T-cell (primary cell): ENCODE results near the gene USB1. TPM values are rescaled to one million over a fixed set of nuclear protein-coding genes. Genes with fewer than 3 reads are reported as not detected.
"Not testable (repeated sequence)": the region's sequence is repeated elsewhere in the genome, so short reads cannot be mapped to it uniquely, and the experiment has no call there.

Experiments
- ATAC-seq, 4 experiments: fragments of 200-7000 bp in 3 of 4; fragments of 150-1000 bp in 1 of 4; cut with Tn5 transposase; replicated peaks in 1 of 4; 1 replicate in 3 of 4; 2 replicates in 1 of 4; pipeline ENCODE4 v1.10.0; 2021; ENCODE audit warnings: moderate library complexity in 3 of 4, mild to moderate bottlenecking in 2 of 4, moderate number of reproducible peaks in 1 of 4
- CTCF ChIA-PET, 2 donors: fragments of 300-600 bp; sonication (Branson Sonifier 250); formaldehyde crosslinking; loops; one replicate each; lab custom pipeline; 2022; ENCODE audit warnings: antibody characterized with exemption in 2 of 2; lab: Charles Lee
- POLR2A ChIA-PET, 2 donors: fragments of 300-600 bp; sonication (Branson Sonifier 250); formaldehyde crosslinking; loops; one replicate each; lab custom pipeline; 2022; ENCODE audit warnings: antibody characterized with exemption in 2 of 2; lab: Charles Lee
- DNase-seq, 35 experiments: peaks; one replicate each; pipeline versions ENCODE4 v3.0.0 to v3.0.0-alpha.2; 2013 to 2023
- H3K27ac ChIP-seq: one replicate; pipeline ENCODE4 v1.5.1; 2013; ENCODE audit warnings: low read length
- H3K27me3 ChIP-seq, 2 experiments: replicated peaks in 1 of 2; 1 replicate in 1 of 2; 2 replicates in 1 of 2; pipeline versions ENCODE4 v1.6.1 to v1.7.0; 2013; ENCODE audit warnings: low read length in 1 of 2, mixed read lengths in 1 of 2; ENCODE audit not compliant: control insufficient read depth in 2 of 2, insufficient read depth in 2 of 2; ENCODE audit errors: extremely low read depth in 1 of 2
- H3K36me3 ChIP-seq, 2 donors: 1 replicate in 1 of 2; 2 replicates in 1 of 2; pipeline versions ENCODE4 v1.6.1 to v1.7.0; 2013; ENCODE audit warnings: low read length in 1 of 2; ENCODE audit not compliant: control insufficient read depth in 2 of 2, insufficient read depth in 1 of 2; ENCODE audit errors: extremely low read depth in 1 of 2
- H3K4me1 ChIP-seq, 2 experiments: 1 replicate in 1 of 2; 2 replicates in 1 of 2; pipeline versions ENCODE4 v1.6.1 to v1.7.0; 2013; ENCODE audit warnings: low read length in 2 of 2, mixed read lengths in 1 of 2; ENCODE audit not compliant: insufficient read depth in 2 of 2, control insufficient read depth in 1 of 2; ENCODE audit errors: extremely low read depth in 1 of 2
- H3K4me3 ChIP-seq, 2 donors: 1 replicate in 1 of 2; 2 replicates in 1 of 2; pipeline versions ENCODE4 v1.5.1 to v1.7.0; 2013; ENCODE audit warnings: mild to moderate bottlenecking in 2 of 2, low read length in 1 of 2, moderate library complexity in 1 of 2; ENCODE audit not compliant: control insufficient read depth in 1 of 2; ENCODE audit errors: extremely low read depth in 1 of 2
- H3K9me3 ChIP-seq: 2 replicates; pipeline ENCODE4 v1.7.0; 2013
- H3K27ac Mint-ChIP-seq, 2 donors: one replicate each; pipeline ENCODE4 v1.8.0; 2020 to 2021; ENCODE audit warnings: mild to moderate bottlenecking in 2 of 2, mixed read lengths in 2 of 2
- H3K27me3 Mint-ChIP-seq, 2 donors: one replicate each; pipeline ENCODE4 v1.8.0; 2021 to 2022; ENCODE audit warnings: mixed read lengths in 2 of 2
- H3K36me3 Mint-ChIP-seq: one replicate; pipeline ENCODE4 v1.8.0; 2021; ENCODE audit warnings: mixed read lengths
- H3K4me1 Mint-ChIP-seq, 3 donors: one replicate each; pipeline ENCODE4 v1.8.0; 2020 to 2022; ENCODE audit warnings: mixed read lengths in 3 of 3, mild to moderate bottlenecking in 1 of 3
- H3K4me3 Mint-ChIP-seq, 3 donors: one replicate each; pipeline ENCODE4 v1.8.0; 2020 to 2022; ENCODE audit warnings: mild to moderate bottlenecking in 3 of 3, mixed read lengths in 3 of 3, moderate library complexity in 3 of 3
- H3K9me3 Mint-ChIP-seq, 3 donors: one replicate each; pipeline ENCODE4 v1.8.0; 2020 to 2022; ENCODE audit warnings: mixed read lengths in 3 of 3
- WGBS: methylation state at CpG from one replicate; pipeline ENCODE4 v1.1.5; 2013; ENCODE audit warnings: missing lambda C conversion rate; ENCODE audit not compliant: insufficient coverage; 5-methylcytosine and 5-hydroxymethylcytosine counted together
- total RNA-seq, 35 experiments: library from RNA in 6 of 35; stranded (reverse) in 6 of 35; fragments of 120-200 nt in 1 of 35; gene quantifications; one replicate each; pipeline versions ENCODE4 v1.2.1 to v1.2.4 and lab custom pipeline; 2013 to 2026

Gene USB1
- total RNA-seq, 5 donors from 2014 or later (not counting 1 experiment from before 2014, with no cell fraction given): 31.7 to 44.2 (median 41.3) TPM

DNA sequence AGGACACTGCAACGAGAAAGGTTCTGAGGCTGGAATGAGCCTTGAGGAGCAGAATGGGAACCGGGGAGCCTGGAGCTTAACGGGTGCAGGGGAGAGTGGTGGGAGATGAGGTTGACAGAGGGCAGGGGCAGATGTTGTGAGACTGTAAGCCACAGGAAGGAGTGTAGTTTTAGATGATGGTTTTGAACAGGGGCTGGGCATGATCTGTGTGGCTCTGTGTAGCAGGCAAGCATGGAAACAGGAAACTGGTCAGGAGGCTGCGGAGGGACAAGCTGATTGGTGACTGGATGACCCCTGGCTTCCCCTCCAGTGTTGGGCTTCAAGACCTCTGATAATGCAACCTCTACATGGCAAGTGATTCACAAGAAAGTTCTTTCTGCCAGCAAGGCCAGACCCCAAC is 28.9 kb upstream of the USB1 start:
- Mint-ChIP-seq H3K27me3 (no peaks in the 10 kb centered on the region), H3K36me3 (no peaks in the 10 kb centered on the region), H3K4me3 (no peak overlapping the region), H3K9me3 (no peaks in the 10 kb centered on the region), H3K27ac (no peak overlapping the region), H3K4me1 (no peaks in the 10 kb centered on the region)
- no peak for ATAC-seq
- H3K27ac ChIP-seq: no peak overlapping the region
- H3K27me3 ChIP-seq: peaks cover 0 to 22% of the 10 kb centered on the region in 2 experiments
- H3K36me3 ChIP-seq: no peaks in the 10 kb centered on the region
- H3K4me1 ChIP-seq: no peaks in the 10 kb centered on the region
- no peaks in the 10 kb centered on the region for H3K9me3 ChIP-seq
- POLR2A ChIA-PET: interaction anchor here in 1 of 2 donors (0.5 kb wide), 1 partner anchor 247 kb away, joined by 3 read pairs; no protein-coding TSS in a partner anchor
- no peak for DNase-seq
- no peak overlapping the region for H3K4me3 ChIP-seq
- CTCF ChIA-PET: no interaction called here
- WGBS: 60% methylated on average over 3 of the region's 4 CpGs

DNA sequence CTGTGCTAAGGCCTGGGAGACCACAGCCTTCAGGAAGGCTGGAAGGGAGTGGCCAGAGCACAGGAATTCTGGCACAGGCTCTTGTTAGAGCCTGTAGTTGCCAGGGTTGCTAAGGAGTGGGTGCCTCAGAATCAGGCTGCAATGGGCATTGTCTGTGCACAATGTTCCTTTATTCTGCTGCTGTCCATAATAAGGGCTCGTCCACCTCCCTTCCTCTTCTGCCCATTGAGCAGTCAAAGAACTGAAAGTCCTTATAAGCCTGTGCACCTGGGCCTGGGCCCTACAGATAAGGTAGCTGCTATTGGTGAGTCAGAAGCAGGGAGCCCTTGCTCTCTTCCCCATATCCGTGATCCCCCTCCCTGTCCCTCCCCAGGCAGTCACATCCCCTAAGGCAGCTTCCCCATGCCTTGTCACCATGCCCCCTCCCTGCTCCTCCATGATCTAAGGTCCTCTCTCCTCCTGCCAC is 24.8 kb upstream of the USB1 start:
- Mint-ChIP-seq H3K4me3 (no peak overlapping the region), H3K27me3 (no peaks in the 10 kb centered on the region), H3K9me3 (no peaks in the 10 kb centered on the region), H3K27ac (no peak overlapping the region), H3K36me3 (no peaks in the 10 kb centered on the region), H3K4me1 (no peaks in the 10 kb centered on the region)
- ChIA-PET POLR2A (no interaction called here), CTCF (interaction anchor here in 1 of 2 donors (0.6 kb wide), 1 partner anchor 17 kb away, joined by 3 read pairs; no protein-coding TSS in a partner anchor)
- DNase-seq (no peak), ATAC-seq (no peak)
- Histone ChIP-seq H3K4me3 (no peak overlapping the region), H3K27me3 (peaks cover 0 to 8% of the 10 kb centered on the region in 2 experiments), H3K4me1 (no peaks in the 10 kb centered on the region), H3K9me3 (no peaks in the 10 kb centered on the region), H3K27ac (no peak overlapping the region), H3K36me3 (no peaks in the 10 kb centered on the region)
- 67% methylated on average over 1 of the region's 2 CpGs for whole genome bisulfite sequencing

- Mint-ChIP-seq H3K4me3 (no peak overlapping the region), H3K4me1 (no peaks in the 10 kb centered on the region), H3K27me3 (peaks cover 0 to 4% of the 10 kb centered on the region in 2 donors), H3K27ac (no peak overlapping the region), H3K36me3 (no peaks in the 10 kb centered on the region), H3K9me3 (no peaks in the 10 kb centered on the region)
- ChIA-PET POLR2A (interaction anchor here in 1 of 2 donors (0.6 kb wide), 1 partner anchor 149 kb away, joined by 3 read pairs; no protein-coding TSS in a partner anchor), CTCF (interaction anchor here in 1 of 2 donors (0.6 kb wide), 1 partner anchor 41 kb away, joined by 4 read pairs; no protein-coding TSS in a partner anchor)
- no peaks in the 10 kb centered on the region for H3K4me1 ChIP-seq
- no peaks in the 10 kb centered on the region for H3K9me3 ChIP-seq
- ATAC-seq (no peak), DNase-seq (no peak)
- H3K4me3 ChIP-seq: no peak overlapping the region
- WGBS: 86% methylated on average over 4 of the region's 12 CpGs
- peaks cover 0 to 7% of the 10 kb centered on the region in 2 experiments for H3K27me3 ChIP-seq
- H3K27ac ChIP-seq: no peak overlapping the region
- no peaks in the 10 kb centered on the region for H3K36me3 ChIP-seq
These were observed 23.7 kb upstream of the USB1 start for GRCh38 chr16:57977418-57978069.

- H3K4me3 ChIP-seq, H3K4me1 Mint-ChIP-seq, H3K4me3 Mint-ChIP-seq, H3K27ac Mint-ChIP-seq, H3K27me3 Mint-ChIP-seq, H3K27me3 ChIP-seq, H3K36me3 ChIP-seq, POLR2A ChIA-PET, ATAC-seq, H3K9me3 ChIP-seq, H3K9me3 Mint-ChIP-seq, DNase-seq, H3K27ac ChIP-seq, H3K4me1 ChIP-seq, H3K36me3 Mint-ChIP-seq: not testable (repeated sequence)
- WGBS: no CpG with 5 or more reads among the region's 2 CpGs
- CTCF ChIA-PET: interaction anchor here (0.6 kb wide), 2 partner anchors 41 to 328 kb away, joined by 4 to 10 read pairs; no protein-coding TSS in a partner anchor
These were observed 23.1 kb upstream of the USB1 start for GRCh38 chr16:57978070-57978465.

DNA sequence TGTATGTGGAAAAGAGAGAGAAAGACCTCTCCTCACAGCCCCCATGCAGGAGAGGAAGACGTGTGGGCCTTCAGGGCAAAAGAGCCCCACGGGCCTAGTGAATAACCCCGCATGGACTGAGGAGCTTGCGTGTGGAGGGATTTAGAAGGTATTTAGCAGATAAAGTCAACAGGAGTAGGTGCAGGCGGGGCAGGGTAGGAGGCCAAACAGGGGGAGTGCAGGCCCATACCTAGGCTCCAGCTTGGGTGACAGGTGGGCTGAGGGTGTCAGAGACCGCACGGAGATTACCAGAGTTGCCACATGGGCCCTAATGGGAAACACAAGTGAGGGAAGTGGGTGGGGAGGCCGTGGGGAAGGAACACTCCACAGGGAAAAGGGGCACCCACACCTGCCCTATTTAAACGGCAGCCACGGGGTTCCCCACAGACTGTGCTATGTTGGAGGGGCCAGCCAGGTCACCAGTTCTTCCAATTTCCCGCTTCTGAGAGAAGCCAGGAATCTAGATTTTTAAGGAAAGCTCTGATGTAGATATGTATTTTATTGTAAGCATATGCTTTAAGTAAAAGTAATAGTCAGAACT is 22.1 kb upstream of the USB1 start:
- Histone ChIP-seq H3K4me3 (no peak overlapping the region), H3K4me1 (peaks cover 0 to 2% of the 10 kb centered on the region in 2 experiments), H3K27me3 (peaks cover 0 to 3% of the 10 kb centered on the region in 2 experiments), H3K9me3 (no peaks in the 10 kb centered on the region), H3K27ac (no peak overlapping the region), H3K36me3 (no peaks in the 10 kb centered on the region)
- H3K27ac Mint-ChIP-seq: no peak overlapping the region
- ATAC-seq: no peak
- DNase-seq: no peak
- H3K4me1 Mint-ChIP-seq: peaks cover under 1 to 3% (median 1%) of the 10 kb centered on the region in 3 donors
- ChIA-PET POLR2A (no interaction called here), CTCF (interaction anchor here in 1 of 2 donors (0.6 kb wide), 1 partner anchor 389 kb away, joined by 3 read pairs; no protein-coding TSS in a partner anchor)
- no peaks in the 10 kb centered on the region for H3K36me3 Mint-ChIP-seq
- 98% methylated on average over 5 of the region's 11 CpGs for WGBS
- no peak overlapping the region for H3K4me3 Mint-ChIP-seq
- H3K27me3 Mint-ChIP-seq: peaks cover 0 to 4% of the 10 kb centered on the region in 2 donors
- H3K9me3 Mint-ChIP-seq: no peaks in the 10 kb centered on the region

- Histone ChIP-seq H3K27ac (no peak overlapping the region), H3K27me3 (peaks cover 0 to 5% of the 10 kb centered on the region in 2 experiments), H3K4me1 (peaks cover 3 to 20% of the 10 kb centered on the region in 2 experiments), H3K36me3 (no peaks in the 10 kb centered on the region), H3K9me3 (no peaks in the 10 kb centered on the region), H3K4me3 (no peak overlapping the region)
- H3K36me3 Mint-ChIP-seq: no peaks in the 10 kb centered on the region
- ATAC-seq (no peak), DNase-seq (no peak)
- peaks cover 0 to 4% of the 10 kb centered on the region in 2 donors for H3K27me3 Mint-ChIP-seq
- WGBS: 94% methylated on average over 5 of the region's 7 CpGs
- H3K9me3 Mint-ChIP-seq: no peaks in the 10 kb centered on the region
- peaks cover 9 to 19% (median 12%) of the 10 kb centered on the region in 3 donors for H3K4me1 Mint-ChIP-seq
- no peak overlapping the region for H3K4me3 Mint-ChIP-seq
- no peak overlapping the region for H3K27ac Mint-ChIP-seq
- ChIA-PET POLR2A (interaction anchor here in 1 of 2 donors (0.7 kb wide), 1 partner anchor 215 kb away, joined by 4 read pairs; no protein-coding TSS in a partner anchor), CTCF (no interaction called here)
These were observed 19.6 kb upstream of the USB1 start for GRCh38 chr16:57981636-57982035.
